ENCODE data around the gene VPS37C. TPM values are rescaled to one million over a fixed set of nuclear protein-coding genes. Genes with fewer than 3 reads are reported as not detected.
"Not testable (repeated sequence)": the region's sequence is repeated elsewhere in the genome, so short reads cannot be mapped to it uniquely, and the experiment has no call there.

VPS37C gene
- polyA plus RNA-seq, 6 donors from 2014 or later, result 1.0 to 4.6 (median 2.4) TPM

DNA sequence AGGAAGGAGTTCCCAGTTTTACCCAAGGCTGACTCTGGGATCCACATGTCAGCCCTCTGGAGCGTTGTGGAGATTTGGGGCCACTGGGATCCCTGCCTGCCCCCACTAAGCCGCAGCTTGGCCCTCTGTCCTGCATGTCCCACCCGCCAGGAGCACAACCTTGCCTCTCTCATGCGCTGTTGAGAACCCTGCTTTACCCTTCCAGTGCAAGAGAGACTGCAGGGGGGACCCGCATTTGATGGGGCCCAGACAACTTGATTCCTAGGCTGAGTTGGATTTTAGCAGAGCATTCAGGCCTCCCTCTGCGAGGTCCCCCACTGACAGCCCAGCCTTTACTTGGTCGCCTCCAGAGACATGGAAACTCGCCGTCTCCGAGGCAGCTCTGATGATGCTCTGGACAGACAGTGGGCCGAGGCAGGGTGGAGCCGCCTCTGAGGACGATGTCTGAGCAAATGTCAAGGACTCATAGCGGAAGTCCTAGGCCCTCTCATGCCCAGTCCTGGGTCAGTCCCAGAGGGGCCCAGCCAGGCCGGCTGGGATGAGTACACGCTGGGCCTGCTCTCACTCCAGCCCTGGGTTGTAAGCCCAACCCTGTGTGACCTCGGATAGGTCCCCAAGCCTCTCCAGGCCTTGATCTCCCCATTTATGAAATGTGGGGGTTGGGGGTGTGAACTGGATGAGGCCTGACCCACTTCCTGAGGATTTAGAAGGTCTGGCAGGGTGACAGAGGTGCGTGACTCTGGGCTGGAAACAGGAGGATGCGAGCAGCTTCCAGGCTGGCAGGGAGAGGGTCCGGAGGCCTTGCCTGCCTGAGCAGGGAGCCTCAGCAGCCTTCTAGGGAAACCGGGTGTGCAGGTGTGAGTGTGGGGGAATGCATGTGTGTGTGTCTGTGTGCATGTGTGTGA lies 58.3 kb downstream of the VPS37C start:
- peak overlapping the region in 6 of 8 donors; percentile 70 to 86 (median 78) for H3K4me3 Mint-ChIP-seq
- H3K36me3 Mint-ChIP-seq, result peaks cover 0 to 7% of the 10 kb centered on the region in 2 donors
- no peak for ATAC-seq (ENCODE audit: low read depth in 2 of 2)
- no peaks in the 10 kb centered on the region for H3K9me3 Mint-ChIP-seq
- no peaks in the 10 kb centered on the region for H3K27me3 Mint-ChIP-seq
- H3K4me1 Mint-ChIP-seq, result peaks cover 11 to 26% (median 11%) of the 10 kb centered on the region in 3 donors
- H3K27ac Mint-ChIP-seq, result peak overlapping the region in 4 of 6 donors; percentile 84 to 93 (median 92)
- DNase-seq, result no peak

GRCh38 chr11:61098778-61099177 lies 62.4 kb downstream of the VPS37C start:
- H3K9me3 Mint-ChIP-seq, result peaks cover 0 to 4% (median 0%) of the 10 kb centered on the region in 7 donors
- no peak overlapping the region for H3K27ac Mint-ChIP-seq

DNA sequence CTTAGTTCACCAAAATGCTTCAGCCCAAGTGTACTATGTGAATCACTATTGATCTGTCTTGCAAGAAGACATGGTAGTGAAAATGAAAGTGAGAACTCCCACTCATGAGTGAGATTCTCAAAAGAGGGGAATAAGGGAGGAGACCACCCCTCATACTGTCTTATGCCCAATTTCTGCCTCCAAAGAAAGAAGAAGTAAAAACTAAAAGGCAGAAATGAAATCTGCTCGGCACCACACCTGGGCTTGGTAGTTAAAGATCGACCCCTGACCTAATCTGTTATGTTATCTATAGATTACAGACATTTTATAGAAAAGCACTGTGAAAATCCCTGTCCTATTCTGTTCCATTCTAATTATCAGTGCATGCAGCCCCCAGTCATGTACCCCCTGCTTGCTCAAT lies 63.0 kb downstream of the VPS37C start:
- not testable (repeated sequence) for H3K9me3 Mint-ChIP-seq, H3K4me3 Mint-ChIP-seq, H3K36me3 Mint-ChIP-seq, H3K27ac Mint-ChIP-seq, H3K27me3 Mint-ChIP-seq
- H3K4me1 Mint-ChIP-seq, result peaks cover 11 to 30% (median 30%) of the 10 kb centered on the region in 3 donors
- ATAC-seq (ENCODE audit: low read depth in 2 of 2), result peak; percentile 40 to 45
- DNase-seq, result peak; percentile 56

More at GRCh38 chr11:61098778-61099177, 62.4 kb downstream of the VPS37C start:
- Mint-ChIP-seq H3K27me3 (no peaks in the 10 kb centered on the region), H3K4me1 (peaks cover 16 to 30% (median 25%) of the 10 kb centered on the region in 3 donors), H3K4me3 (no peak overlapping the region), H3K36me3 (peaks cover 0 to 7% of the 10 kb centered on the region in 2 donors)
- ATAC-seq (ENCODE audit: low read depth in 2 of 2) (no peak), DNase-seq (no peak)

DNA sequence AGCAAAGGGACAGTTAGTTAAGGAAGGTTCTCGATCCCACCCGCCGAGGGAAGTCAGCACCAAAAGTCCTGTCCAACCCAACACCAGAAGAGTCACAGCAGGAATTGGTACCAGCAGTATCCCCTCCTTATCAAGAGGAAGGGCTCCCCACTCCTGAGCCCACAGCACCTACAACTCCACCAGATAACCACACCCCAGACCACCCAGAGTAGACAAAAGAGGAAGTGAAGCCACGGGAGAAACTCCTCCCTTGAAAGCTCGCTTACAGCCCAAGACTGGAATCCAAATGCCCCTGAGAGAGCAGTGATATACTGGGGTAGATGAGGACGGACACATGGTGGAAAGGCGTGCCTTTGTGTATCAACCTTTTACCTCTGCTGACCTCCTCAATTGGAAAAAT lies 66.2 kb downstream of the VPS37C start:
- Mint-ChIP-seq H3K36me3 (no peaks in the 10 kb centered on the region), H3K4me3 (peak overlapping the region; percentile 27 to 88 (median 64)), H3K27ac (peak overlapping the region; percentile 78 to 98 (median 88)), H3K27me3 (no peaks in the 10 kb centered on the region), H3K9me3 (peaks cover 0 to 4% (median 0%) of the 10 kb centered on the region in 7 donors), H3K4me1 (peaks cover 0 to 63% (median 51%) of the 10 kb centered on the region in 3 donors)
- ATAC-seq (ENCODE audit: low read depth in 2 of 2) (peak; percentile 53 to 66), DNase-seq (peak; percentile 70)

- not testable (repeated sequence) for H3K9me3 Mint-ChIP-seq; ATAC-seq (ENCODE audit: low read depth in 2 of 2); H3K27me3 Mint-ChIP-seq; H3K36me3 Mint-ChIP-seq
- Mint-ChIP-seq H3K27ac (peak overlapping the region; percentile 78 to 94 (median 90)), H3K4me1 (peaks cover 0 to 63% (median 51%) of the 10 kb centered on the region in 3 donors), H3K4me3 (peak overlapping the region; percentile 55 to 88 (median 66))
- peak; percentile 24 for DNase-seq
These were observed 67.1 kb downstream of the VPS37C start for GRCh38 chr11:61094167-61094566.

- H3K4me3 Mint-ChIP-seq, result peak overlapping the region; percentile 13 to 88 (median 64)
- peaks cover 0 to 4% (median 0%) of the 10 kb centered on the region in 7 donors for H3K9me3 Mint-ChIP-seq
- no peaks in the 10 kb centered on the region for H3K27me3 Mint-ChIP-seq
- peak overlapping the region; percentile 78 to 96 (median 90) for H3K27ac Mint-ChIP-seq
- DNase-seq (peak; percentile 22), ATAC-seq (ENCODE audit: low read depth in 2 of 2) (peak in 1 of 2 donors; percentile 13)
- no peaks in the 10 kb centered on the region for H3K36me3 Mint-ChIP-seq
- peaks cover 6 to 65% (median 51%) of the 10 kb centered on the region in 3 donors for H3K4me1 Mint-ChIP-seq
These were observed 68.1 kb downstream of the VPS37C start for GRCh38 chr11:61092908-61093763.

- peak; percentile 65 to 80 for ATAC-seq (ENCODE audit: low read depth in 2 of 2)
- no peaks in the 10 kb centered on the region for H3K27me3 Mint-ChIP-seq
- H3K4me1 Mint-ChIP-seq, result peaks cover 10 to 68% (median 51%) of the 10 kb centered on the region in 3 donors
These were observed 68.9 kb downstream of the VPS37C start for GRCh38 chr11:61092280-61092766.

DNA sequence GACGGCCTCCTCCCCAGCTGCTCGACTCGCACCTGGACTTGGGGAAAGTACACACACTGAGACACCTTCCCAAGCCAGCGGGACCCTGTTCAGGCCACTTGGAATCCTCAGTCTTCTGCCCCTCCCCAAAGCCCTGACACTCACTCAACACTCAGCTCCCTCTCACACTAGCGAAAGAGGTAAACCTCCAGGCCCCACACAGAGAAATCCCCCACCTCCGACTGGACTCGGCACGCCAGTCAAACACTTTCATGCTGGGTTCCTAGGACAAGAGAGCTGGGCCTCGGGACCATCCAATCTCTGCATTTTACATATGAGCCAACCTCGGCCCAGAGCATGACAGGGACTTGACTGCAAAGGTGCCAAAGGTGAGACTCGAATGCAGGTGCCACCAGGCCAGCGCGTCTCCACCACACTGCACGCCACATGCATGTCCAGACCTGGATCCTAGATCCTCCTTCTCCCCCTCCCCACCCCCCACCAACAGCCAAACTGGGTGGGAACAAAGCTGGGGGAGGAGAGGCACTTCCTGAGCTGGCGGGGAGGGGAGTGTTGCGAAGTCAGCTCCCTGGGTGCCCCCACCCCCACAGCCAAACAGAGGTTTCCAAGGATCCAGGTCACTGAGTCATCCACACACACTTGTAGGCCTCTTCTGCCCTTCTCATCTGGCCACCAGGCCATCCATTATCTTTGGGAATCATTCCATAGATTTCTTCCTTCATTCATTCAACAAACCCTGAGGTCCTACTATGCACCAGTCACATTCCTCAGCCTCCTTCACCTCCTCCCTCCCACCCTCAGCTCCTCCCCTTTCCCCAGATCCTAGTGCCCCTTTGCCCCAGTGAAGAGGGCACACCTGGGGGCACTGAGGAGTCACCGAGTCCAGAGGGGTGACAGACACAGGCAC lies 69.6 kb downstream of the VPS37C start:
- Mint-ChIP-seq H3K27ac (peak overlapping the region in 5 of 6 donors; percentile 78 to 96 (median 92)), H3K4me1 (peaks cover 10 to 68% (median 51%) of the 10 kb centered on the region in 3 donors), H3K4me3 (peak overlapping the region in 7 of 8 donors; percentile 15 to 79 (median 65)), H3K36me3 (no peaks in the 10 kb centered on the region), H3K27me3 (no peaks in the 10 kb centered on the region), H3K9me3 (peaks cover 0 to 4% (median 0%) of the 10 kb centered on the region in 7 donors)
- DNase-seq, result no peak
- no peak for ATAC-seq (ENCODE audit: low read depth in 2 of 2)

More at GRCh38 chr11:61092280-61092766, 68.9 kb downstream of the VPS37C start:
- Mint-ChIP-seq H3K27ac (peak overlapping the region; percentile 78 to 96 (median 90)), H3K4me3 (peak overlapping the region; percentile 31 to 88 (median 66)), H3K36me3 (no peaks in the 10 kb centered on the region), H3K9me3 (peaks cover 0 to 4% (median 0%) of the 10 kb centered on the region in 7 donors)
- peak; percentile 37 for DNase-seq

- Mint-ChIP-seq H3K36me3 (no peaks in the 10 kb centered on the region), H3K9me3 (peaks cover 0 to 4% (median 0%) of the 10 kb centered on the region in 7 donors), H3K4me3 (peak overlapping the region in 7 of 8 donors; percentile 9 to 80 (median 64)), H3K27ac (peak overlapping the region in 5 of 6 donors; percentile 78 to 92 (median 87)), H3K4me1 (peaks cover 10 to 65% (median 49%) of the 10 kb centered on the region in 3 donors), H3K27me3 (no peaks in the 10 kb centered on the region)
- ATAC-seq (ENCODE audit: low read depth in 2 of 2) (no peak), DNase-seq (no peak)
These were observed 70.2 kb downstream of the VPS37C start for GRCh38 chr11:61090982-61091372.

DNA sequence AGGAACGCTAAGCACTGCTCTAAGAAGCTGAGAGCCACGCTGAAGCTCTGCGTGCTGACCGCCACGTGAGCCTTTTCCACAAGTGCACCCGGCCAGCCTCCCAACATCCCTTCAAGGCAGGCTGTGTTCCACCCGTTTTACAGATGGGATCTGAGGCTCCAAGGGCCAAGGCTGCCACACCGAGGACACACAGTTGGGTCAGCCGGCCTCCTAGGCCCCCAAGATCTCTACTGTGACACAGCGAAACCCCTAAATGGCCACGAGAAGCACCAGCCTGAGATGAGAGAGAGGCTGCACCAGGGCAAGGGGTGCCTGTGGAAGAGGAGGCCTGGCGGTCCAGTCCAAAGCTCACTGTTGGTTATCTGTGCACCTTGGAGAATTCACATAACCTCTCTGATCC lies 70.7 kb downstream of the VPS37C start:
- no peaks in the 10 kb centered on the region for H3K36me3 Mint-ChIP-seq
- H3K27me3 Mint-ChIP-seq, result no peaks in the 10 kb centered on the region

GRCh38 chr11:61089806-61090491 lies 71.3 kb downstream of the VPS37C start:
- H3K27me3 Mint-ChIP-seq, result no peaks in the 10 kb centered on the region
- peak overlapping the region in 2 of 6 donors; percentile 10 to 78 for H3K27ac Mint-ChIP-seq
- peaks cover 0 to 4% (median 0%) of the 10 kb centered on the region in 7 donors for H3K9me3 Mint-ChIP-seq
- ATAC-seq (ENCODE audit: low read depth in 2 of 2) (no peak), DNase-seq (no peak)
- H3K4me1 Mint-ChIP-seq, result peaks cover 10 to 54% (median 38%) of the 10 kb centered on the region in 3 donors
- no peaks in the 10 kb centered on the region for H3K36me3 Mint-ChIP-seq
- peak overlapping the region in 1 of 8 donors; percentile 30 for H3K4me3 Mint-ChIP-seq

More for the DNA sequence above, 70.7 kb downstream of the VPS37C start:
- peak overlapping the region in 4 of 6 donors; percentile 10 to 90 (median 78) for H3K27ac Mint-ChIP-seq
- DNase-seq (no peak), ATAC-seq (ENCODE audit: low read depth in 2 of 2) (no peak)
- H3K4me3 Mint-ChIP-seq, result peak overlapping the region in 1 of 8 donors; percentile 30
- H3K4me1 Mint-ChIP-seq, result peaks cover 10 to 60% (median 44%) of the 10 kb centered on the region in 3 donors
- H3K9me3 Mint-ChIP-seq, result peaks cover 0 to 4% (median 0%) of the 10 kb centered on the region in 7 donors

Data from naive B cell (primary cell).